GM12801 (cell line): Measurements from ENCODE around the gene SYT4.

Experiments used
- TF ChIP-seq, protein P1 (sequence below): IDR thresholded peaks from one replicate; pipeline ENCODE4 v1.5.1; 2011; ENCODE audit warnings: control low read depth; ENCODE audit not compliant: insufficient read length; ENCODE audit errors: extremely low read depth

Gene SYT4, protein sequence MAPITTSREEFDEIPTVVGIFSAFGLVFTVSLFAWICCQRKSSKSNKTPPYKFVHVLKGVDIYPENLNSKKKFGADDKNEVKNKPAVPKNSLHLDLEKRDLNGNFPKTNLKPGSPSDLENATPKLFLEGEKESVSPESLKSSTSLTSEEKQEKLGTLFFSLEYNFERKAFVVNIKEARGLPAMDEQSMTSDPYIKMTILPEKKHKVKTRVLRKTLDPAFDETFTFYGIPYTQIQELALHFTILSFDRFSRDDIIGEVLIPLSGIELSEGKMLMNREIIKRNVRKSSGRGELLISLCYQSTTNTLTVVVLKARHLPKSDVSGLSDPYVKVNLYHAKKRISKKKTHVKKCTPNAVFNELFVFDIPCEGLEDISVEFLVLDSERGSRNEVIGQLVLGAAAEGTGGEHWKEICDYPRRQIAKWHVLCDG

DNA sequence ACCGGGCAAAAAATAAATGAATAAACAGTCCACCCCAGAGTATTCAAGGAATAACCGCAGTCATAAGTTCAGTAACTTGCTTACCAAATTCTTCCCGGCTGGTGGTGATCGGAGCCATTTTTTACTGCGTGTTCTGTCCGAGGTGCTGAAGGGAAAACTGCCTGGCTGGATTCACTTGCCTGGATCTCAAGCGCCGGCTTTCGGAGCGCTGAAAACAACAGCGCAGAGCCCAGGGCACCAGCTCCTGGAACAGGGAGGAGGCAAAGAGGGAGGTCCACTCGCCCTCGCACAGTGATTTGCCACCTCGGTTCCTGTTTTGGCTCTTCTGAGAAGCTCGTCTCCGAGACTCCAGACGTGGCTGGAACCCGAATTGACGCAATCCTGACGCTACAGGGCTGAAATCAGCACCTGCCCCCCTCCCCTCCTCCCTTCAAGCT is at the start of gene SYT4:
Gene SYT4, minus strand, starts transcription at position 327 of the 437 bp plus-strand sequence. Its CDS starts 209 bp downstream, at position 118.
- TF ChIP-seq, protein P1, sequence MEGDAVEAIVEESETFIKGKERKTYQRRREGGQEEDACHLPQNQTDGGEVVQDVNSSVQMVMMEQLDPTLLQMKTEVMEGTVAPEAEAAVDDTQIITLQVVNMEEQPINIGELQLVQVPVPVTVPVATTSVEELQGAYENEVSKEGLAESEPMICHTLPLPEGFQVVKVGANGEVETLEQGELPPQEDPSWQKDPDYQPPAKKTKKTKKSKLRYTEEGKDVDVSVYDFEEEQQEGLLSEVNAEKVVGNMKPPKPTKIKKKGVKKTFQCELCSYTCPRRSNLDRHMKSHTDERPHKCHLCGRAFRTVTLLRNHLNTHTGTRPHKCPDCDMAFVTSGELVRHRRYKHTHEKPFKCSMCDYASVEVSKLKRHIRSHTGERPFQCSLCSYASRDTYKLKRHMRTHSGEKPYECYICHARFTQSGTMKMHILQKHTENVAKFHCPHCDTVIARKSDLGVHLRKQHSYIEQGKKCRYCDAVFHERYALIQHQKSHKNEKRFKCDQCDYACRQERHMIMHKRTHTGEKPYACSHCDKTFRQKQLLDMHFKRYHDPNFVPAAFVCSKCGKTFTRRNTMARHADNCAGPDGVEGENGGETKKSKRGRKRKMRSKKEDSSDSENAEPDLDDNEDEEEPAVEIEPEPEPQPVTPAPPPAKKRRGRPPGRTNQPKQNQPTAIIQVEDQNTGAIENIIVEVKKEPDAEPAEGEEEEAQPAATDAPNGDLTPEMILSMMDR = no peak

DNA sequence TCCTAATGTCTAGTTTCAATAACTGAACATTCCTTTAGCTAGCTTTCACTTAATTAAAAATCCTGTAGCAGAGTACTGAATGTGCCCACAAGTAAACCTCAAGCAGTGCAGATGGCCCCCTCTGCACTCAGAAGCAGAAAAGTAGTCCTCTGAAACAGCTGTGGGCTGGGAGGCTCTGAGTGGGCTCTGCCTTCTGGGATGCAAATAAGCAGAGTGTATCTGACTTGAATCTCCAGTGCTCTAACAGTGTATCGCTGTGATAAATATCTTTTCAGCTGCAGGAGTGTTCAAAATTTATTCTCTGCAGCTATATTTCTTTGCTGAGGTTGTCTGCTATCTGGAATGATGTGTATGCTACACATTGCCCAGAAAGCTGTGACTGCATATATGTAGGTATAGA is 44.8 kb upstream of the SYT4 start:
- TF ChIP-seq, protein P1 = no peak

DNA sequence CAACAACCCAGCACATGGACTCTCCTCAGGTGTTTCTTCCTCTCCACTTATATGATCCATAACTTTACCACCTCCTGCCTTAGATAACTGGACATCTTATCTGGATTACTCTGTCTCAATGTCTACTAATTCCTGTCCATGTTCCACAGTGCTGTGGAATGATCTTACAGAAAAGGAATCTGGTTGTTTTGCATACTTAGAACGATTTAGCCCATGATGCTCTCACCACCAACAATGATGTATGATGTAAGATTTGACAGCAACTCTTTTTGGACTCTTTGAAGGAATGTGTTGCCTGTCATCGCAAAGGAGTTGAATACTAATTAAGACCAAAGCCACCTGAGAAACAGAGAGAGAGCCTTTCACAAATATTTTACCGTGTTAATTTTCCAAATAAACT is 37.7 kb upstream of the SYT4 start:
- TF ChIP-seq, protein P1 = no peak

DNA sequence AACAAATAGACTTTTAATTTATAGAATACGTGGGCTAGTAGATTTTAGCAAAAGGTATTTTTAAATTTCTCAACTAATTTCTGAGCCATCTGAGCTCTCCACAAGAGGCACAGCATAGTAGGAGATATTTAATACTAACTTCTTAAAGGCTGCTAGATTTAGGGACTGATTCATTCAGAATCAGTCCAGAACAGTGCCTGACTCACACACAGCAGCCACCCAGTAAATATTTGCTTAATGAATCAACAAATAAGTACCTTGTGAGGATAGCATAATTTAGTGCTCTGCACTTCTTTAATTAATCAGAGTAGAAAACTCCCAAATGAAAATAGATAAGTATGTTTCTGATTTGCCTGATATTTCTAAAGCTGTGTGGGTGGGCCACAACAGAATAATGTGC is 35.6 kb upstream of the SYT4 start:
- TF ChIP-seq, protein P1 = no peak

DNA sequence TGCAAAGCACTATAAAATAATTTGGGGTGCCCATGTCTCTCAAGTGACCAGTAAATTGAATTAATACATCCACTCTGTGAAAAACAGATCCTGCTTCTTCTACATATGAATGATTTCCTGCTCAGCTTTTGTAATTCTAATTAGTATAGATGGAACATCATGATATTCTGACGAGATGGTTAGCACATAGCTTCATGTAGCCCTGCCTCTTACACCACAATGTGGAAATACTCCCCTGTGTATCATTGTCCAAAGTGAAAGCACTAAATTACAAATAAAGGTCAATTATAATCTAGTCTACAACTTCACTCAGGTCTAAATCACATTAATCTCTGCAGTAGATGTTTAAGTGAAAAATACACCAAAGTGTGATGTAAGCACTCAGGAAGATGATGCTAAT is 32.9 kb upstream of the SYT4 start:
- TF ChIP-seq, protein P1 = no peak

DNA sequence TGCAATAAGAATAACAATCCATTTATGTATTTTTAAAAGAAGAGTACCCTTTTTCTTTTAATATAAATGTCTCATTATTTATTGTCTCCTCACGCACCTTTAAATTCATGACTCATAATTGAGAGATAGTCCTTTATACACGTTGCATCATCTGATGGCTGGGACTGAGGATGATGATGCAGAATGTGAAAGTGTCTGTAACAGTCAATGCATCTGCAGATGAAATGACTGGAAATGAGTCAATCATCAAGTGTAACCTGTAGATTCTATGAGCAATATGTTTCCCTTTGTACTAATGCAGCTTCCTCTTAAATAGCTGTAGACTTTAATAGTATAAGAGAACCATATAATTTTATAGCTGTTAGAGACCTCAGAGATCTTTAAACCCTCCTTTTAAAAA is 26.1 kb upstream of the SYT4 start:
- TF ChIP-seq, protein P1 = no peak

DNA sequence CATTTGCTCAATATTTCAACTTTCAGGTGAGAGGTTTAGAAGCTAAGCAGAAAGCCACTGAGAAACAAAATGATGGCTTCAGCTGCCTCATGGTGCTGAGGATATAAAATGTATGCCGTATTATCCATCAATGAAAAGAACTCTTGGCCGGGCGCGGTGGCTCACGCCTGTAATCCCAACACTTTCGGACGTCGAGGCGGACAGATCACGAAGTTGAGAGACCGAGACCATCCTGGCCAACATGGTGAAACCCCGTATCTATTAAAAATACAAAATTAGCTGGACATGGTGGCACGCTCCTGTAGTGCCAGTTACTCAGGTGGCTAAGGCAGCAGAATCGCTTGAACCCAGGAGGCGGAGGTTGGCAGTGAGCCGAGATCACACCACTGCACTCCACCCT is 6.0 kb upstream of the SYT4 start:
- TF ChIP-seq, protein P1 = no peak
